ENCODE results near the gene NDFIP2.
A peak's percentile ranks its signal among the peaks of the same experiment; 100 is the strongest.
"Not testable (repeated sequence)": the region's sequence is repeated elsewhere in the genome, so short reads cannot be mapped to it uniquely, and the experiment has no call there.

The NDFIP2 gene

DNA sequence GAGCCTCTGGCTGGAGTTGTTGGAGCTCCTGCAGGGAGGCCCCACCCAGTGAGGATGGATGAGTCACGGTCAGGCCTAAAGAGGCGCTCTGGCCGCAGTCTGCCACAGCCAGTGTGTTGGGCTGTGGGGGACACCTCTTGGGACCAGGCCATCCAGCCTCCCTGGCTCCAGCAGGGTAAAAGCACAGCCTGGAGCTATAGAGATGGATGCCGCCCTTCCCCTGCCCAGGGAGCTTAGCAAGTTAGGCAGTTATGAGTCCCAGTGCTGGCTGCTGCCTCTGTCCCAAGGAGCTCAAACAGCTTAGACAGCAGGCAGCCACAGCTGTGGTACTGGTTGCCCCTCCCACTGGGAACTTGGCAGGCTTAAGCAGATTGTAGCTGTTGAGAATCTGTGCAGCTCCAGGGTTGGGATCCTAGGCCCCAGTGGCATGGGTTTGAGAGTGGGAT, 100.9 kb downstream of the NDFIP2 start:
- H3K36me3 ChIP-seq (ENCODE audit: insufficient read depth, low read length): no peaks in the 10 kb centered on the region
- H3K9me3 ChIP-seq (replicated peaks; ENCODE audit: low read length): no peaks in the 10 kb centered on the region
- peak overlapping the region; percentile 6 for H3K9ac ChIP-seq (ENCODE audit: low read depth, low read length)
- H3K27me3 ChIP-seq (ENCODE audit: control insufficient read depth, insufficient read depth, low read length): no peaks in the 10 kb centered on the region
- peak overlapping the region; percentile 41 for H3K4me2 ChIP-seq (ENCODE audit: low read length)
- no peak overlapping the region for H3K4me3 ChIP-seq (ENCODE audit: low read length)
- H3K4me1 ChIP-seq (ENCODE audit: control insufficient read depth, insufficient read depth, low read length): peaks cover 10% of the 10 kb centered on the region

- Histone ChIP-seq H3K9ac (ENCODE audit: low read depth, low read length) (no peak overlapping the region), H3K4me1 (ENCODE audit: control insufficient read depth, insufficient read depth, low read length) (peaks cover 10% of the 10 kb centered on the region), H3K9me3 (replicated peaks; ENCODE audit: low read length) (no peaks in the 10 kb centered on the region), H3K27me3 (ENCODE audit: control insufficient read depth, insufficient read depth, low read length) (no peaks in the 10 kb centered on the region), H3K4me2 (ENCODE audit: low read length) (no peak overlapping the region), H3K36me3 (ENCODE audit: insufficient read depth, low read length) (no peaks in the 10 kb centered on the region), H3K4me3 (ENCODE audit: low read length) (no peak overlapping the region)
Measured at GRCh38 chr13:79582896-79583295, 101.9 kb downstream of the NDFIP2 start.

DNA sequence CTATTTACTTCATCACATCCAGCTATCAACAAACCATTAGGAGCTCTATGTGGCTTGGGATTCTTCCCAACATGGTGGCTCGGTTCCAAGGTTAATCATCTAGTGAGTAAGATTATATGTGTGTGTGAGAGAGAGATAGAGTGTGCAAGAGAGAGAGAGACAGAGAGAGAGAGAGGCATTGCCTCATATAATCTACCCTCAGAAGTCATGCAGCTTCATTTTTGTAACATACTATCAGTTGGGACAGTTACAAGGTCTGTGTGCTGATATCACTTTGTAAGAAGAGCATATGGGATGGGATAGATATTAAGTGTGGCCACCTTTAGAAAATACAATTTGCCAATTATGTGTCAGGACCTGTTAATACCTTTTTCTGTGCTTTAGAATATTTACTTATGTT, 104.1 kb downstream of the NDFIP2 start:
- no peaks in the 10 kb centered on the region for H3K36me3 ChIP-seq (ENCODE audit: insufficient read depth, low read length)
- H3K4me2 ChIP-seq (ENCODE audit: low read length): no peak overlapping the region
- no peaks in the 10 kb centered on the region for H3K27me3 ChIP-seq (ENCODE audit: control insufficient read depth, insufficient read depth, low read length)
- H3K9ac ChIP-seq (ENCODE audit: low read depth, low read length): no peak overlapping the region
- peaks cover 10% of the 10 kb centered on the region for H3K4me1 ChIP-seq (ENCODE audit: control insufficient read depth, insufficient read depth, low read length)
- H3K9me3 ChIP-seq (replicated peaks; ENCODE audit: low read length): no peaks in the 10 kb centered on the region
- H3K4me3 ChIP-seq (ENCODE audit: low read length): no peak overlapping the region

DNA sequence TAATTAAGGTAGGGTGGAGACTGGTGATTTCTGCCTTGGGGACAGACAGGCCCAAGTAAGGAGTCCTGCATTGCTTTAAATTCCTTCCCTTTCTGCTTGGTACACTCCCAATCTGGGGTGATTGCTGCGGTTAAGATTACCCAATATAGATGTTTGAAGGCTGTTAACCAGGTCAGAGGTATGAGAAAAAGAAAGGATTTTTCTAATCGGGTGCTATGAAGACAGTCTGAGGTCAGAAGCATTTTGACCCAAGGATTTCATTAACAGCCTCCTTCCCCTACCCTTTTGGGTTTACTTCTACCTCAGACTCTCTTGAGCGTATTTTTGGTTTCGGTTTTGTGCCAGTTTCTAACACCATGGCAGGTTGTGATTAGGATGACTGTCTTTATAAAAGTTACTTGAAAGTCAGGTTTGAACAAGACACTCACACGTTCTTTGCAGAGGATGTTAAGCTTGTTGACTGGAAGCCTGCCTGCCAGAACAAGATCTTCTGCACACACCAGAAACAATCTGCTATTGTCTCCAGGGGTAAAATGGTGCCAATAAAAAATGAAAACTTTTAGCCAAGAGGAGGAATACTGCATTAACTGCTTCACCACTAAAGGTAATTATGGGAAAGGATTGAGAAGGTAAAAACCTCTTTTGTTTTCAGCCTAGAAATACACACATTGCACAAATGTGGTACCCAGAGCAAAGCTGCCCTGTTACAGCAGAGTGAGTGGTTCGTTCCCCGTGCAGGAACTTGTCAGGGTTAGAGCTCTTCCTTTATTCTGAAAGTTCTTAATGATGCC, 108.8 kb downstream of the NDFIP2 start:
- Histone ChIP-seq H3K4me1 (ENCODE audit: control insufficient read depth, insufficient read depth, low read length) (no peaks in the 10 kb centered on the region), H3K9ac (ENCODE audit: low read depth, low read length) (peak overlapping the region; percentile 25), H3K27me3 (ENCODE audit: control insufficient read depth, insufficient read depth, low read length) (no peaks in the 10 kb centered on the region), H3K9me3 (replicated peaks; ENCODE audit: low read length) (no peaks in the 10 kb centered on the region), H3K4me3 (ENCODE audit: low read length) (peak overlapping the region; percentile 40), H3K4me2 (ENCODE audit: low read length) (peak overlapping the region; percentile 65), H3K36me3 (ENCODE audit: insufficient read depth, low read length) (no peaks in the 10 kb centered on the region)

GRCh38 chr13:79590394-79590676, 109.4 kb downstream of the NDFIP2 start:
- H3K9me3 ChIP-seq (replicated peaks; ENCODE audit: low read length): no peaks in the 10 kb centered on the region
- no peaks in the 10 kb centered on the region for H3K27me3 ChIP-seq (ENCODE audit: control insufficient read depth, insufficient read depth, low read length)
- H3K9ac ChIP-seq (ENCODE audit: low read depth, low read length): no peak overlapping the region
- no peaks in the 10 kb centered on the region for H3K36me3 ChIP-seq (ENCODE audit: insufficient read depth, low read length)
- no peaks in the 10 kb centered on the region for H3K4me1 ChIP-seq (ENCODE audit: control insufficient read depth, insufficient read depth, low read length)
- H3K4me3 ChIP-seq (ENCODE audit: low read length): no peak overlapping the region
- H3K4me2 ChIP-seq (ENCODE audit: low read length): peak overlapping the region; percentile 65

DNA sequence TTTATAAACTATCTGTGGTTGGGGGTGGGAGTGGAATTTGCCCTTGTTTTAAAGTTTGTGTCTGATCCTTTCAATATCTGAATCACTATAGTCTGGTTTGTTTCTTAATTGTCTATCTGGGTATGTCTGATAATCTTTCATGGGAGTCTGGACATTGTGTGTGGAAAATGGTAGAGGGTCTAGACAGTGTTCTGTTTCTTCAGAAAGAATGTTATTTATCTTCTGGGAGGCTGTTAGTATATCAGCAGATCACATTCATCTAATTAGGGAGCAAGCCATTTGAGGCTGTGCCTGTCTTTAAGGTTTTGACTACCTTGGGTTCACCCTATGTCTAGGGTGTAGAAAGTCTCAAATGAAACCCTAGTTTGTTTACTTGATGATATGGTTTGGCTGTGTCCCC, 110.5 kb downstream of the NDFIP2 start:
- Histone ChIP-seq H3K9ac (ENCODE audit: low read depth, low read length) (no peak overlapping the region), H3K4me1 (ENCODE audit: control insufficient read depth, insufficient read depth, low read length) (no peaks in the 10 kb centered on the region), H3K4me2 (ENCODE audit: low read length) (no peak overlapping the region), H3K27me3 (ENCODE audit: control insufficient read depth, insufficient read depth, low read length) (no peaks in the 10 kb centered on the region), H3K9me3 (replicated peaks; ENCODE audit: low read length) (no peaks in the 10 kb centered on the region), H3K36me3 (ENCODE audit: insufficient read depth, low read length) (no peaks in the 10 kb centered on the region), H3K4me3 (ENCODE audit: low read length) (no peak overlapping the region)

DNA sequence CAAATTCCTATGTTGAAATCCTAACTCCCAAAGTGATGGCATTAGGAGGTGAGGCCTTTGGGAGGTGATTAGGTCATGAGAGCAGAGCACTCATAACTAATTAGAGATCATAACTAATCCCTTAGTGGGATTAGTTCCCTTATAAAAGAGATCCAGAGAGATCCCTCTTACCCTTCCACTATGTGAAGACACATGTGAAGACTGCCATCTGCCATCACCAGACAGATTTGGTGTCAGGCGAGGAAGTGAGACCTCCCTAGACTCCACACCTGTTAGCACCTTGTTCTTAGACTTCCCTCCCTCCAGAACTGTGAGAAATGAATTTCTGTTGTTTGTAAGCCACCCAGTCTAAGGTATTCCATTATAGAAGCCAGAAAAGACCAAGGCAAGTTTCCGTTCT, 112.2 kb downstream of the NDFIP2 start:
- H3K36me3 ChIP-seq (ENCODE audit: insufficient read depth, low read length): no peaks in the 10 kb centered on the region
- no peaks in the 10 kb centered on the region for H3K9me3 ChIP-seq (replicated peaks; ENCODE audit: low read length)
- no peak overlapping the region for H3K4me2 ChIP-seq (ENCODE audit: low read length)
- H3K4me1 ChIP-seq (ENCODE audit: control insufficient read depth, insufficient read depth, low read length): no peaks in the 10 kb centered on the region
- no peak overlapping the region for H3K9ac ChIP-seq (ENCODE audit: low read depth, low read length)
- H3K4me3 ChIP-seq (ENCODE audit: low read length): no peak overlapping the region
- no peaks in the 10 kb centered on the region for H3K27me3 ChIP-seq (ENCODE audit: control insufficient read depth, insufficient read depth, low read length)

GRCh38 chr13:79593641-79594275, 112.8 kb downstream of the NDFIP2 start:
- Histone ChIP-seq H3K9ac (ENCODE audit: low read depth, low read length) (no peak overlapping the region), H3K27me3 (ENCODE audit: control insufficient read depth, insufficient read depth, low read length) (no peaks in the 10 kb centered on the region), H3K36me3 (ENCODE audit: insufficient read depth, low read length) (no peaks in the 10 kb centered on the region), H3K4me1 (ENCODE audit: control insufficient read depth, insufficient read depth, low read length) (no peaks in the 10 kb centered on the region), H3K9me3 (replicated peaks; ENCODE audit: low read length) (no peaks in the 10 kb centered on the region), H3K4me3 (ENCODE audit: low read length) (no peak overlapping the region), H3K4me2 (ENCODE audit: low read length) (no peak overlapping the region)

GRCh38 chr13:79600146-79600545, 119.2 kb downstream of the NDFIP2 start:
- H3K36me3 ChIP-seq (ENCODE audit: insufficient read depth, low read length); H3K4me3 ChIP-seq (ENCODE audit: low read length): not testable (repeated sequence)

DNA sequence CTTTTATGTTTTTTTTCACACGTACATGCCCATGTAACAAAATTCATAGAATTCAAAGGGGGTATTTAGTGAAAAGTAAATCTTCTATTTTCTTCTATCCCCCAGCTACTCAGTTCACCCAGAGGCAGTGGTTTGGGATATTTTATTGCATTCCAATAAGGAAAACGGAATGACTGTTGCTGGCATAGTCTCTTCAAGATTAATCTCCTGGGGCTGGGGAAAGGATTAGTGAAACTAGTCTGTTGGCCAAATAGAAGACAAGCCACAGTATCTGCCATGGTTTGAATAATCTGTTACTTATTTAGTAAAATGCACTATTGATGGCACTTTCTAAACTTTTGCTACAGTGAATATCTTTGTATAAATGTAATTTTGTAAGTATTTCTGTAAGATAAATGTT, 122.0 kb downstream of the NDFIP2 start:
- H3K4me1 ChIP-seq (ENCODE audit: control insufficient read depth, insufficient read depth, low read length): no peaks in the 10 kb centered on the region
- no peaks in the 10 kb centered on the region for H3K27me3 ChIP-seq (ENCODE audit: control insufficient read depth, insufficient read depth, low read length)
- no peaks in the 10 kb centered on the region for H3K36me3 ChIP-seq (ENCODE audit: insufficient read depth, low read length)
- no peak overlapping the region for H3K4me2 ChIP-seq (ENCODE audit: low read length)
- H3K4me3 ChIP-seq (ENCODE audit: low read length): no peak overlapping the region
- H3K9ac ChIP-seq (ENCODE audit: low read depth, low read length): no peak overlapping the region
- H3K9me3 ChIP-seq (replicated peaks; ENCODE audit: low read length): no peaks in the 10 kb centered on the region

More at GRCh38 chr13:79600146-79600545, 119.2 kb downstream of the NDFIP2 start:
- H3K9ac ChIP-seq (ENCODE audit: low read depth, low read length); H3K4me1 ChIP-seq (ENCODE audit: control insufficient read depth, insufficient read depth, low read length); H3K9me3 ChIP-seq (replicated peaks; ENCODE audit: low read length); H3K27me3 ChIP-seq (ENCODE audit: control insufficient read depth, insufficient read depth, low read length); H3K4me2 ChIP-seq (ENCODE audit: low read length): not testable (repeated sequence)

DNA sequence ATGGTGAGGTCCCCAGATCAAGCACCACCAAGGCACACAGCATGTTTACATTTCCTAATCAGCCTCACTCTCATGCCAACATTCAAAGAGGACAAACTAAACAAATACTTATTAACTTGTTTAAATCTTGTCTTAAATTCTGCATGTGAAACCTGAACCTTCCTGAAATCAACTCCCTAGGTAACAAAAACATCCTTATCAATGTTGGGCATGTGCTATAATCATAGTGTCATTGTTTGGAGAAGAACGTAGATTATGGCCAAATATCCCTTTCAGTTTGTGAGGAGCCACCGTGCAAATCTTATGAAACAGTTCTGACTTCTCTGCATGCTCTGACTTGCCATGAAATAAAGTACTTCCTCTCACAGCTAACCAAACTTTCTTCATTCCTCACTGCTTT, 123.8 kb downstream of the NDFIP2 start:
- Histone ChIP-seq H3K36me3 (ENCODE audit: insufficient read depth, low read length) (no peaks in the 10 kb centered on the region), H3K27me3 (ENCODE audit: control insufficient read depth, insufficient read depth, low read length) (no peaks in the 10 kb centered on the region), H3K9ac (ENCODE audit: low read depth, low read length) (no peak overlapping the region), H3K4me1 (ENCODE audit: control insufficient read depth, insufficient read depth, low read length) (no peaks in the 10 kb centered on the region), H3K4me2 (ENCODE audit: low read length) (no peak overlapping the region), H3K4me3 (ENCODE audit: low read length) (no peak overlapping the region), H3K9me3 (replicated peaks; ENCODE audit: low read length) (no peaks in the 10 kb centered on the region)

Data from skeletal muscle satellite cell (primary cell).